Naive thymus-derived CD4-positive, alpha-beta T cell (primary cell): ENCODE data around the gene TMEM117. TPM values are rescaled to one million over a fixed set of nuclear protein-coding genes. Genes with fewer than 3 reads are reported as not detected.

Experiments used
- ATAC-seq: fragments of 150-1000 bp; cut with Tn5 transposase; 2 replicates; pipeline ENCODE4 v1.10.0; 2021; ENCODE audit warnings: mild to moderate bottlenecking, moderate library complexity
- CTCF ChIA-PET: fragments of 350-600 bp; sonication (Branson Sonifier 250); formaldehyde crosslinking; loops from one replicate; lab custom pipeline; 2021; ENCODE audit warnings: antibody characterized with exemption; lab: Charles Lee
- POLR2A ChIA-PET: fragments of 350-600 bp; sonication (Branson Sonifier 250); formaldehyde crosslinking; loops from one replicate; lab custom pipeline; 2021; ENCODE audit warnings: antibody characterized with exemption, inconsistent platforms; lab: Charles Lee
- DNase-seq, 9 donors: peaks; one replicate each; pipeline versions ENCODE4 v3.0.0 to v3.0.0-alpha.2; 2020 to 2022; ENCODE audit warnings: mixed read lengths in 1 of 9
- H3K27ac ChIP-seq: one replicate; pipeline ENCODE4 v1.7.0; 2013; ENCODE audit warnings: mild to moderate bottlenecking, low read depth, low read length, moderate library complexity
- H3K27me3 ChIP-seq, 2 donors: one replicate each; pipeline ENCODE4 v1.7.0; 2013; ENCODE audit warnings: low read length in 2 of 2, mild to moderate bottlenecking in 2 of 2, moderate library complexity in 2 of 2; ENCODE audit not compliant: control insufficient read depth in 2 of 2, insufficient read depth in 2 of 2
- H3K36me3 ChIP-seq, 3 experiments: 1 replicate in 2 of 3; 2 replicates in 1 of 3; pipeline ENCODE4 v1.7.0; 2013; ENCODE audit warnings: low read length in 3 of 3, mild to moderate bottlenecking in 3 of 3, moderate library complexity in 1 of 3; ENCODE audit not compliant: insufficient read depth in 3 of 3, control insufficient read depth in 2 of 3
- H3K4me1 ChIP-seq, 2 donors: one replicate each; pipeline ENCODE4 v1.7.0; 2013; ENCODE audit warnings: low read length in 2 of 2, mild to moderate bottlenecking in 2 of 2, moderate library complexity in 1 of 2; ENCODE audit not compliant: control insufficient read depth in 2 of 2, insufficient read depth in 2 of 2
- H3K4me3 ChIP-seq: 2 replicates; pipeline ENCODE4 v1.7.0; 2013; ENCODE audit warnings: mild to moderate bottlenecking, low read length
- H3K9me3 ChIP-seq, 3 experiments: 1 replicate in 2 of 3; 2 replicates in 1 of 3; pipeline ENCODE4 v1.7.0; 2013; ENCODE audit warnings: low read length in 3 of 3; ENCODE audit not compliant: control insufficient read depth in 2 of 3
- H3K27ac Mint-ChIP-seq, 9 donors: one replicate each; pipeline ENCODE4 v1.8.0; 2020 to 2022; ENCODE audit warnings: mixed read lengths in 9 of 9, mild to moderate bottlenecking in 8 of 9, moderate library complexity in 5 of 9, inconsistent platforms in 2 of 9
- H3K27me3 Mint-ChIP-seq, 5 donors: one replicate each; pipeline ENCODE4 v1.8.0; 2021 to 2022; ENCODE audit warnings: mixed read lengths in 5 of 5, mild to moderate bottlenecking in 1 of 5
- H3K36me3 Mint-ChIP-seq, 5 donors: one replicate each; pipeline ENCODE4 v1.8.0; 2020 to 2022; ENCODE audit warnings: mixed read lengths in 5 of 5, mild to moderate bottlenecking in 3 of 5, inconsistent platforms in 1 of 5
- H3K4me1 Mint-ChIP-seq, 7 donors: one replicate each; pipeline ENCODE4 v1.8.0; 2020 to 2022; ENCODE audit warnings: mixed read lengths in 7 of 7, mild to moderate bottlenecking in 3 of 7, inconsistent platforms in 1 of 7
- H3K4me3 Mint-ChIP-seq, 10 donors: one replicate each; pipeline ENCODE4 v1.8.0; 2020 to 2022; ENCODE audit warnings: mild to moderate bottlenecking in 10 of 10, mixed read lengths in 10 of 10, moderate library complexity in 6 of 10, inconsistent platforms in 2 of 10
- H3K9me3 Mint-ChIP-seq, 11 donors: one replicate each; pipeline ENCODE4 v1.8.0; 2020 to 2022; ENCODE audit warnings: mixed read lengths in 11 of 11, mild to moderate bottlenecking in 4 of 11, inconsistent platforms in 1 of 11, moderate library complexity in 1 of 11
- intact Hi-C, 2 donors: fragments of 100-400 bp; cut with micrococcal nuclease; formaldehyde crosslinking; loops; one replicate each; pipeline ENCODE4 v1.15.1; 2023
- polyA plus RNA-seq, 2 donors: library from polyadenylated mRNA; unstranded; fragments of 300-500 nt; fragmentation: Illumina TruSeq; gene quantifications; one replicate each; pipeline ENCODE4 v1.2.3, GENCODE V29; 2021
- total RNA-seq, 6 experiments: library from RNA in 5 of 6; stranded (reverse) in 5 of 6; gene quantifications; 1 replicate in 5 of 6; 2 replicates in 1 of 6; pipeline ENCODE4 v1.2.3 and lab custom pipeline; 2021 to 2026

TMEM117 gene
- total and polyA plus RNA-seq, 7 experiments from 2014 or later: 0.31 to 6.6 (median 4.2) TPM

DNA sequence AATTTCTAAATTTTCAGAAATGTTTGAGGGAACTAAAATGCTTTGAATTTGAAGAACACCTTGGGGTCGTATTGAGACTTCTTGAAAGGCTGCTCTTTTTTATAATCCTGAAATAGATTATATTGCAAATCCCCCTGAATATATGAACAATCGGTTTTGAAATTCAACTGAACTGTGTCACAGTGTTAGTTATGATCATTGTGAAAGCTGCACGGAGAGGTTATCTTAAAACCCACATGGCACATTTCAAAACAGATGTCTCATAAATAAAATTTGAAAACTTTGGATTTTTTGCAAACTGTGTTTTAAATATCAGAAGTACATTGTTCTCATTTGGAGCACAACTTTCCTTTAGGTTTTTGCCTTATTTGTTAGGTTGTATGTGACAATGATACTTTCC is 218.4 kb downstream of the TMEM117 start:
- Histone ChIP-seq H3K4me3 (no peak overlapping the region), H3K27me3 (no peaks in the 10 kb centered on the region), H3K36me3 (no peaks in the 10 kb centered on the region), H3K9me3 (no peaks in the 10 kb centered on the region), H3K27ac (no peak overlapping the region), H3K4me1 (no peaks in the 10 kb centered on the region)
- intact Hi-C loops: no loop called here
- Mint-ChIP-seq H3K36me3 (no peaks in the 10 kb centered on the region), H3K4me3 (no peak overlapping the region), H3K4me1 (peaks cover 0 to 8% (median 0%) of the 10 kb centered on the region in 7 donors), H3K27me3 (no peaks in the 10 kb centered on the region), H3K9me3 (no peaks in the 10 kb centered on the region), H3K27ac (no peak overlapping the region)
- ATAC-seq (no peak), DNase-seq (no peak)
- CTCF ChIA-PET: no interaction called here
- POLR2A ChIA-PET: no interaction called here

- intact Hi-C loops: no loop called here
- ChIA-PET CTCF (no interaction called here), POLR2A (no interaction called here)
- H3K36me3 ChIP-seq: no peaks in the 10 kb centered on the region
- Mint-ChIP-seq H3K4me1 (peaks cover 0 to 8% (median 0%) of the 10 kb centered on the region in 7 donors), H3K4me3 (peak overlapping the region in 3 of 10 donors; percentile 2 to 21 (median 6)), H3K36me3 (no peaks in the 10 kb centered on the region), H3K27ac (peak overlapping the region in 1 of 9 donors; percentile 12), H3K9me3 (no peaks in the 10 kb centered on the region), H3K27me3 (no peaks in the 10 kb centered on the region)
- no peaks in the 10 kb centered on the region for H3K27me3 ChIP-seq
- no peak for DNase-seq
- H3K4me1 ChIP-seq: no peaks in the 10 kb centered on the region
- no peaks in the 10 kb centered on the region for H3K9me3 ChIP-seq
- no peak overlapping the region for H3K27ac ChIP-seq
- no peak for ATAC-seq
- no peak overlapping the region for H3K4me3 ChIP-seq
These were observed 222.5 kb downstream of the TMEM117 start for GRCh38 chr12:44058366-44058765.

DNA sequence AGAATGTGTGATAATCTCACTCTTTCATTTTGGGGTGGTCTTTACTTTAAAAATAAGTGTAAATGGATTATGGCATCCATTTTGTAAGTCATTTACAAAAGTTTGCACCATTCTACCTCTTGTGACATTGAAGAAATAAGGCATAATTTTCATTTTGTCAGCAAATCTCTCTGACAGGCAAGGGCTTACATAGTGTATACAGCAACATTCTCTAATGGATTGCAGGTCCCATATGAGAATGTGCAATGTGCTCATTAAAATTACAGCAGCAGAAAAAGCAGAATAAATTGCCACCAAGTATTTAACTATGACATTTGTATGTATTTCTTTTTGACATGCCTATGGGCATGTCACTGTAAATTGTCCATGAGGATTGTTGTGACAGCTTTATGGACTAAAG is 223.6 kb downstream of the TMEM117 start:
- Histone ChIP-seq H3K4me3 (no peak overlapping the region), H3K9me3 (no peaks in the 10 kb centered on the region), H3K27me3 (no peaks in the 10 kb centered on the region), H3K27ac (no peak overlapping the region), H3K36me3 (no peaks in the 10 kb centered on the region), H3K4me1 (no peaks in the 10 kb centered on the region)
- H3K9me3 Mint-ChIP-seq: no peaks in the 10 kb centered on the region
- ChIA-PET CTCF (no interaction called here), POLR2A (no interaction called here)
- ATAC-seq (no peak), DNase-seq (no peak)
- intact Hi-C loops: no loop called here
- H3K36me3 Mint-ChIP-seq: no peaks in the 10 kb centered on the region
- no peaks in the 10 kb centered on the region for H3K27me3 Mint-ChIP-seq
- no peak overlapping the region for H3K4me3 Mint-ChIP-seq
- H3K27ac Mint-ChIP-seq: no peak overlapping the region
- peaks cover 0 to 8% (median 0%) of the 10 kb centered on the region in 7 donors for H3K4me1 Mint-ChIP-seq

DNA sequence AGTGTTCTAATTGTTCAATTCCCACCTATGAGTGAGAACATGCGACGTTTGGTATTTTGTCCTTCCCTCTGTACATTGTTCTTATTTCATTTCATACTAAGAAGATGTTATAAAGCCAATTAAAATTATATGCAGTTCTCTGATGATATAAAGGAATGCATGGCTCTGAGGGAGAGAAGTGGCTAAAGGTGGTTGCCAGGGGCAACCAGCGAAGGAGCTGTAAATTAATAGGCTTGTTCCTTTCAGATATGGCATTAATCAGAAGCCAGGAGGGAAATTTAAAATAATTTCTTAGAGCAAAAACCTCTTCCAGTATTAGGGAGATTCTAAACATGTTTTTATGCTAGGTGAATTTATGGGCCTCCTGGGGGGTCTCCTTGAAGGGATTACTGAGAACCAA is 227.8 kb downstream of the TMEM117 start:
- intact Hi-C loops: no loop called here
- Histone ChIP-seq H3K4me3 (no peak overlapping the region), H3K27me3 (no peaks in the 10 kb centered on the region), H3K27ac (no peak overlapping the region), H3K4me1 (no peaks in the 10 kb centered on the region), H3K36me3 (no peaks in the 10 kb centered on the region), H3K9me3 (no peaks in the 10 kb centered on the region)
- H3K36me3 Mint-ChIP-seq: no peaks in the 10 kb centered on the region
- H3K27me3 Mint-ChIP-seq: no peaks in the 10 kb centered on the region
- POLR2A ChIA-PET: no interaction called here
- no peak overlapping the region for H3K4me3 Mint-ChIP-seq
- H3K27ac Mint-ChIP-seq: no peak overlapping the region
- ATAC-seq: no peak
- CTCF ChIA-PET: no interaction called here
- H3K4me1 Mint-ChIP-seq: peaks cover 0 to 3% (median 0%) of the 10 kb centered on the region in 7 donors
- no peak for DNase-seq
- no peaks in the 10 kb centered on the region for H3K9me3 Mint-ChIP-seq

GRCh38 chr12:44076871-44077270 is 241.0 kb downstream of the TMEM117 start:
- no peak overlapping the region for H3K27ac Mint-ChIP-seq
- ATAC-seq (no peak), DNase-seq (no peak)
- H3K27me3 Mint-ChIP-seq: no peaks in the 10 kb centered on the region
- H3K27me3 ChIP-seq: no peaks in the 10 kb centered on the region
- no peaks in the 10 kb centered on the region for H3K9me3 ChIP-seq
- CTCF ChIA-PET: no interaction called here
- no peaks in the 10 kb centered on the region for H3K4me1 ChIP-seq
- no peaks in the 10 kb centered on the region for H3K4me1 Mint-ChIP-seq
- no peak overlapping the region for H3K4me3 ChIP-seq
- no peak overlapping the region for H3K27ac ChIP-seq
- peaks cover 0 to 6% (median 0%) of the 10 kb centered on the region in 5 donors for H3K36me3 Mint-ChIP-seq
- no peak overlapping the region for H3K4me3 Mint-ChIP-seq
- no peaks in the 10 kb centered on the region for H3K36me3 ChIP-seq
- no peaks in the 10 kb centered on the region for H3K9me3 Mint-ChIP-seq
- intact Hi-C loops: no loop called here
- POLR2A ChIA-PET: no interaction called here

- ChIA-PET CTCF (no interaction called here), POLR2A (no interaction called here)
- DNase-seq: no peak
- Mint-ChIP-seq H3K27me3 (no peaks in the 10 kb centered on the region), H3K4me1 (no peaks in the 10 kb centered on the region), H3K4me3 (no peak overlapping the region), H3K9me3 (no peaks in the 10 kb centered on the region), H3K36me3 (peaks cover 0 to 6% (median 0%) of the 10 kb centered on the region in 5 donors), H3K27ac (no peak overlapping the region)
- Histone ChIP-seq H3K36me3 (no peaks in the 10 kb centered on the region), H3K27ac (no peak overlapping the region), H3K27me3 (no peaks in the 10 kb centered on the region), H3K4me3 (no peak overlapping the region), H3K9me3 (no peaks in the 10 kb centered on the region), H3K4me1 (no peaks in the 10 kb centered on the region)
- intact Hi-C loops: no loop called here
- ATAC-seq: no peak
These were observed 241.4 kb downstream of the TMEM117 start for GRCh38 chr12:44077294-44077693.

- DNase-seq (no peak), ATAC-seq (no peak)
- intact Hi-C loops: no loop called here
- Histone ChIP-seq H3K4me3 (no peak overlapping the region), H3K4me1 (no peaks in the 10 kb centered on the region), H3K27ac (no peak overlapping the region), H3K27me3 (no peaks in the 10 kb centered on the region), H3K9me3 (no peaks in the 10 kb centered on the region), H3K36me3 (no peaks in the 10 kb centered on the region)
- Mint-ChIP-seq H3K27me3 (no peaks in the 10 kb centered on the region), H3K9me3 (no peaks in the 10 kb centered on the region), H3K36me3 (peaks cover 0 to 6% (median 0%) of the 10 kb centered on the region in 5 donors), H3K4me1 (no peaks in the 10 kb centered on the region), H3K4me3 (no peak overlapping the region), H3K27ac (no peak overlapping the region)
- ChIA-PET CTCF (no interaction called here), POLR2A (no interaction called here)
These were observed 242.4 kb downstream of the TMEM117 start for GRCh38 chr12:44078273-44078672.
